WI38 (cell line): ENCODE measurements around the gene DDX10.
A peak's percentile ranks its signal among the peaks of the same experiment; 100 is the strongest.

Experiments used
- H3K4me3 ChIP-seq: 2 replicates; pipeline ENCODE4 v1.5.1; 2011; ENCODE audit warnings: low read depth, mild to moderate bottlenecking, control low read depth, low read length
- TF ChIP-seq, protein P1 (sequence below): IDR thresholded peaks from 2 replicates; pipeline ENCODE4 v1.5.1; 2012; ENCODE audit warnings: low read depth, mild to moderate bottlenecking, control low read depth, low read length

Gene DDX10

DNA sequence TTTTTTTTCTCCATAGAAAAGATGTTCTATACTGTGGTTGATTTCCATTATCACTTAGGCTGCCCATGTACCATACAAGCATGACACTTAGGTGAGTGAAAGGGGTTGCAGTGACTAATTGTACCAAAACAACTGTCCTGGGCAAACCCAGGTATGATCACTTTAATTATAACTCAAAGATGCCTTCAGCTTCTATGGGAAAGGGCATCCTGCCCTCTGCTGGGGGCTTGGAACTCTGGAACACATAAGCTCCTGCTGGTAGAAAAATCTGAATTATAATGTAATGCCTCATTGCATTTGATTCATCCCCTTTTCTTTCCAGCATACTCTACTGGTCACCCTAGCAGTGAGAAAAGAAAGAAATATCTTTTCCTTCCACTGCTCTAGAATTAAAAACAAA lies 206.3 kb downstream of the DDX10 start:
- H3K4me3 ChIP-seq: peak overlapping the region; percentile 36; the same call in 1 of the 2 replicates
- TF ChIP-seq, protein P1, sequence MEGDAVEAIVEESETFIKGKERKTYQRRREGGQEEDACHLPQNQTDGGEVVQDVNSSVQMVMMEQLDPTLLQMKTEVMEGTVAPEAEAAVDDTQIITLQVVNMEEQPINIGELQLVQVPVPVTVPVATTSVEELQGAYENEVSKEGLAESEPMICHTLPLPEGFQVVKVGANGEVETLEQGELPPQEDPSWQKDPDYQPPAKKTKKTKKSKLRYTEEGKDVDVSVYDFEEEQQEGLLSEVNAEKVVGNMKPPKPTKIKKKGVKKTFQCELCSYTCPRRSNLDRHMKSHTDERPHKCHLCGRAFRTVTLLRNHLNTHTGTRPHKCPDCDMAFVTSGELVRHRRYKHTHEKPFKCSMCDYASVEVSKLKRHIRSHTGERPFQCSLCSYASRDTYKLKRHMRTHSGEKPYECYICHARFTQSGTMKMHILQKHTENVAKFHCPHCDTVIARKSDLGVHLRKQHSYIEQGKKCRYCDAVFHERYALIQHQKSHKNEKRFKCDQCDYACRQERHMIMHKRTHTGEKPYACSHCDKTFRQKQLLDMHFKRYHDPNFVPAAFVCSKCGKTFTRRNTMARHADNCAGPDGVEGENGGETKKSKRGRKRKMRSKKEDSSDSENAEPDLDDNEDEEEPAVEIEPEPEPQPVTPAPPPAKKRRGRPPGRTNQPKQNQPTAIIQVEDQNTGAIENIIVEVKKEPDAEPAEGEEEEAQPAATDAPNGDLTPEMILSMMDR: peak; percentile 59

DNA sequence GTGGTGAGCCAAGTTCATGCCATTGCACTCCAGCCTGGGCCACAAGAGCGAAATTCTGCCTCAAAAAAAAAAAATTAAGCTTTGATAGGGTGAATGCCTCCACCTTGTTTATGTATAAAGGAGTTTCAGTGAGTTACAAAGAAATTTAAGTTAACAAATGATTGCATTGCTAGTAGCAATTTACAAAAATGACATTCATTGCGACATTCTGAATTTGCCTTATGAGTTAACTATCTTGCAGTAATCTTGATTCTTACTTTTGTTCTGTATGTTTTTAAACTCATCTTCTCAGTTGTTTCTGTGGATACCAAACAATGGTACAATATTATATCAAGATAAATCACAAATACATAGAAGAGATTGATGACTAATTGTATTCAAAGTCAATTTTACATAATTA lies 207.0 kb downstream of the DDX10 start:
- H3K4me3 ChIP-seq: no peak overlapping the region
- TF ChIP-seq, protein P1: no peak

DNA sequence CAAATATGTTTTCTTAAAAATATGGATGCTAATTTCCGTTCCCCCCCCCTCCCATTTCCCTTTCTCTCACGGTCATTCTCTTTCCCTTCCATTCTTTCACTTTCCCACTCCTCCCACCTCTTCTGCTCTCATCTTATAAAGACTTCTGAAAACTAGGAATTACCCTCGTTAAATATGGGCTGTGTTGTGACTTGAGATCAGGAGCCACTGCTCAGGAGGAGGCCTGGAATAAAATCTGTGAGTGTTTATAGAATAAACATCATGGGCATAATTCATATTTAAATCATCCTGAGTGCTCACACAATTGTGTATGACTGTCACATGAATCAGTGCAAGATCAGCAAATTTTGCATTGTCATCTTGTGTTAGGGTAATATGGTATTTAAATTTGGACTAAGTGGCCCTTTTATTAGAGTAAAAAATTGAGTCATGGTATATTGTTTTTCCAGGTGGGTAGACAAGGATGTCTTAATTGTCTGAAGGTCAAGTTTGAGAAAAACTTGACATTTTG lies 208.0 kb downstream of the DDX10 start:
- no peak overlapping the region for H3K4me3 ChIP-seq
- TF ChIP-seq, protein P1: no peak

DNA sequence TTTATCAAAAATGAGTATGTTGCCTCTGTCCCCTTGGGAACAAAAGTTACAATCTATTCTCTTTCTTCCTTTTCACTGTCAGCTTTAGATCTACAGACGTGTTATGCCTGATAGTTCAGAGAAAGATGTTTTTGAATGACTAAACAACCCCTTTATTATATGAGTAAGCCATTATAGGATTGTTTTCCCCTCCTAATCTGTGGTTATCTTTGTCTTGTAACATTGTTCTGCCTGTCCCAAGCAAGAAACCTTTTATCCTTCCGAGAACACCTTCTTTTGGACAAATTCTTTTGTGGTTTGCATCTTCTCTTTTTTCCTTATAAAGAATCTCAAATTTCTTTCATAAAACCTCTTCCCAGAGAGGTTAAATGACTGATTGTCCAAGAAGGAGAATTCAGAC lies 208.4 kb downstream of the DDX10 start:
- no peak overlapping the region for H3K4me3 ChIP-seq
- TF ChIP-seq, protein P1: no peak

DNA sequence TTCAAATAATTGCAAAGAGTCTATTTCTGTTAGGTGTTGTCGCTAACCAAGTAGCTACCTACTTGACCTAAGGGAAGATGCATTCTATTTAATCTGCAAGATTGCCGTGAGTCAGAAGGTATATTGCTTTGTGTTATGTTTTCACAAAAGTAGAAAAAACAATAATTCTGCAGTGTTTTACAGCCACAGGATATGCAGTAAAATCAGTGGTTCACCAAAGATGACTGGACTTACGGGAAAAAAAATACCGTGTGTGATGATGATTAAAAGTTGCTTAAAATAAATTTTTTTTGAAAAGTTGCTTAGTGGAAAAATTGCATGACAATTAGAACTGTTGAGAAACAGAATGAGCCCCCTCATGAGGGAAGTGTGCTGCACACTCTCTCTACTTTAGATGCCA lies 209.1 kb downstream of the DDX10 start:
- no peak overlapping the region for H3K4me3 ChIP-seq
- TF ChIP-seq, protein P1: no peak

DNA sequence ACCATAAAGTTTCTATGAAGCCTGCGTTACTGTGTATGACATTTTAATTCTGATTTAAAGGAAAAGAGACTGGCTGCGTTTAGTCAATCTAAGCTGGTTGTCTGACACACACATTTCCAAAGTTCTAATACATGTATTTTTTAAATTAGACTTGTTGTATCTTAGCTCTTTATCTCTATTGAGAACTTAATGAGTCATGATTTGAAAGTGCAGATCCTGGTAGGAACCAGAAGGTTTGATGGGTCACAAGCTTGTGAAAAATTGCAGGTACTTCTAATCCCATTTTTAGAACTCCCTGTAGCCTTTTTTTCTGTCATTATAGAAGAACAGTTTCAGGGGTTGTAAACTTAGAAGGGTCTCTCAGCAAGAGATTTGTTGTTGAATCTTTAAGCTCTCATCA lies 210.3 kb downstream of the DDX10 start:
- TF ChIP-seq, protein P1: no peak
- no peak overlapping the region for H3K4me3 ChIP-seq

DNA sequence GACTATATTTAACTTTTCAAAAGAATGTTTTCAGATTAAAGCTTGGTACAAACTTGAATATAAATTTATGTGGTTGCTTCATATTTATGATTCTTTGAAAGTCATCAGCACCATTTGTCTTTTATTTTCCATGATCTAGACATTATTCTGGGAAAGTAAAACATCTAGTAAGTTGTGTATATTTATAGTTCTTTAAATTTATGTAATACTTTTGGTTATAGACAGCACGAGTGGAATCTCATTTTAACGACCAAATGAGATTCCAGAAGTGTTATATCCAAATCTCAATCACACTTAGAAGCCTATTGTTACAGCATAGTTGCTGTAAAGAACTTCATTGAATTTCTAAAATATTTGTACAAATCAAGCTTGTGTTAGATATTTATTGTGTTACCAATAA lies 212.3 kb downstream of the DDX10 start:
- TF ChIP-seq, protein P1: no peak
- no peak overlapping the region for H3K4me3 ChIP-seq
